EL (cell line): ENCODE measurements around the gene TYROBP.
"Not testable (repeated sequence)": the region's sequence is repeated elsewhere in the genome, so short reads cannot be mapped to it uniquely, and the experiment has no call there.

ENCODE experiments used
- DNase-seq: peaks from one replicate; pipeline ENCODE4 v3.0.0-alpha.2; 2016

Gene TYROBP

GRCh38 chr19:35898499-35898809 is 9.6 kb downstream of the TYROBP start:
- no peak for DNase-seq

DNA sequence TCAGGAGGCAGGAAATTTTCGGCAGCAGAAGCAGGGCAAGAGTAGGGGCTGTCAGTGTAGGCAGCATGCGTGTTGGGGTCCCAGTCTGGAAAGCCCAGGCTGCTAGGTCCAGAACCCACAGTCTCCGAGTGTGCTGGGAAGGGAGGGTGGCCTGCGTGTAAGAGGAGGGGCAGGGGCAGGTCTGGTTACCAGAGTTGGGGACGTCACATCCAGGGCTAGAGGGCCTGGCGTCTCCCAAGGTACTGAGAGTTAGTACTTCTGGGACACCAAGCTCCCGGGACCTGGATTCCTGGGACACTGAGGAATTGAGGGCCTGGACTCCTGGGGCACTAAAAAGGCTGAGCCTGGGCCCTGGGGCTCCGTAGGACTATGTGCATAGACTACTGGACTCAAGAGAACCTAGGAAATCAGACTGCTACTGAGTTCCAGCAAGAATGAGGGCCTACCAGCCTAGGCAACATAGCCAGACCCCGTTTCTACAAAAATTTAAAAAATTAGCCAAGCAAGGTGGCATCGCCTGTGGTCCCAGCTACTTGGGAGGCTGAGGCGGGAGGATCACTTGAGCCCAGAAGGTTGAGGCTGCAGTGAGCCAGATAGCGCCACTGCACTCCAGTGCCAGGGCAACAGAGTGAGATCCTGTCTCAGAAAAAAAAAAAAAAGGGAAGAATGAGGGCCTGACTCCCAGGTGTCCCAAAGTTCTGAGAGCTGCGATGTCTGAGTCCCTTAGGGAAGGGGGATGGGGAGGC is 10.2 kb downstream of the TYROBP start:
- DNase-seq: no peak

- no peak for DNase-seq
Observed at GRCh38 chr19:35896643-35897040, 11.5 kb downstream of the TYROBP start.

DNA sequence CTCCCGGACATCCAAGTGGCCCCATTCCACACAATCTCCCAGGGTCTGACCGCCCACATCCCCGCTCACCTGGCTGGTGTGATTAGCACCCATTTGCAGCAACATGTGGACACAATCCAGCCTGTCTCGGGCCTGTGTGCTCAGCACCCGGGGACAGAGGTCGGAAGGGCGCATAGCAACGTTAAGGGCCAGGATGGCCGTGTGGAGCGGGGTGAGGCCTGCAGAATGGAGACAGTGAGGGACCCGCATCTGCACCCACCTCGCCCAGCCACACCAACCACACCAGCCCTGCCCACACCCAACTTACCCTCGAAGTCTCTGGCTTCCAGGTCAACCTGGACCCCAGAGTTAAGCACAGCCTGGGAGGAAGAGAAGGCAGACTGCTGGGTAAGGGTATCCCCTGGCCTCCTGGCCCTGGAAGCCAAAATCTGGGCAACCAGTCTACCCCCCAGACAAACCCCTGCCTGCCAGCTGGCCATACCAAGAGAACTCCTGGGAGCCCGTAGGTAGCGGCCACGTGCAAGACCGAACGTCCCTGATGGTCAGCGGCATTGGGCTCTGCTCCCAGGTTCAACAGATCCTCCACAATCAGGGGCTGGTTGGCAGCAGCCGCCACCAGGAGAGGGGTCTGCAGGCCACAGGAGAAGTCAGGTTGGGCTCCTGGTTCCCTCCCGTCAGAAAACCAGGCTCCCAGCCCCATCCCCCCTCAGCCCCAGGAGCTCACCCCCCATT is 12.0 kb downstream of the TYROBP start:
- no peak for DNase-seq

DNA sequence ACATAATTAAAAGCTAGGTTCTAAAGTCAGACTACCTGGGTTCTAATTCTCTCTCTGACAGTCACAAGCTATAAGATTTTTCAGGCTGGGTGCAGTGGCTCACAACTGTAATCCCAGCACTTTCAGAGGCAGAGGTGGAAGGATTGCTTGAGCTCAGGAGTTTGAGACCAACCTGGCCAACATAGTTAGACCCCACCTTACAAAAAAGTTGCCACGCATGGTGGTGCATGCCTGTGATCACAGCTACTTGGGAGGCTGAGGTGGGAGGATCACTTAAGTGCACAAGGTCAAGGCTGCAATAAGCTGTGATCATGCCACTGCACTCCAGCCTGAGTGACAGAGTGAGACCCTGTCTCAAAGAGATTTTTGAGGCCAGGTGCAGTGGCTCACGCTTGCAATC is 13.8 kb downstream of the TYROBP start:
- no peak for DNase-seq

DNA sequence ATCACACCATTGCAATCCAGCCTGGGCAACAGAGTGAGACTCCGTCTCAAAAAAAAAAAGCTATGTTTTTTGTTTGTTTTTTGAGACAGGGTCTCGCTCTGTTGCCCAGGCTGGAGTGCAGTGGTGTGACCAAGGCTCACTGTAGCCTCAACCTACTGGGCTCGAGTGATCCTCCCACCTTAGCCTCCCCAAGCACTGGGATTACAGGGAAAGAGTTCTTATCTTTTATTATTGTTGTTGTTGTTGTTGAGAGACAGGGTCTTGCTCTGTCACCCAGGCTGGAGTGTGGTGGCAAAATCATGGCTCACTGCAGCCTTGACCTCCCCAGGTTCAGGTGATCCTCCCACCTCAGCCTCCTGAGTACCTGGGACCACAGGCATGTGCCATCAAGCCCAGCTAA is 16.3 kb downstream of the TYROBP start:
- DNase-seq: not testable (repeated sequence)

- DNase-seq: no peak
Observed at GRCh38 chr19:35890113-35890650, 17.9 kb downstream of the TYROBP start.

DNA sequence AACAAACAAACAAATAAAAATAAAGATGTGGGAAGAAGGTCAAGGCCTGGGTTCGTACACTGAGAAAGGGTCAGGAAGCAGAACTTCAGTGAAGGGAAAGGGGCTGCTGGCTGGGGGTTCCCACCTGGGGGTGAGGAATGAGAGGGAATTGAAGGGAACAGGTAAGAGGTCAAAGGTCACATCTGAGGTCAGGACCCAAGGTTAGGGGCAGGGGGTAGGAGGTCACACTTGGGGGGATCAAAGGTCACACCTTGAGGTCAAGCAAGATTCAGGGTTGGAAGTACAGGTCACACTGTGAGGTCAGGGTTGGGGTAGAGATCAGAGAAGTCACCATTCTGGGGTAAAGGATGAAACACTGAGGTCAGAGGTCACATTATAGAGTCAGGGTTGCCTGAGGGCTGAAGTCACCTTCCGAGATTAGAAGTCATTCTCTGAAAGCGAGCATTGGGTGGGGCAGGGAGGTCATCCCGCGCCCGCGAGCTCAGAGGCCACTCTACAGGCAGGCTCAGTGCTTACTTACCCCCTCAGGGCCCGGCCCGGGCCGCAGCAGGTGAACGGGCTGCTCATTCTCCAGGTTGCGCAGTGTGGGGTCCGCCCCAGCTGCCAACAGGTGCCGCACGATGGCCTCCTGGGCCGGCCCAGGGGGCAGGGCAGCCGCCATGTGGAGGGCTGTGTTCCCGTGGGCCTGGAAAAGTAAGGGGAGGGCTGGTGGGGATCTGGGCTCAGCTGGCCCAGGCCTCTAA is 18.6 kb downstream of the TYROBP start:
- no peak for DNase-seq

- no peak for DNase-seq
Observed at GRCh38 chr19:35888398-35888797, 19.7 kb downstream of the TYROBP start.

- DNase-seq: no peak
Observed at GRCh38 chr19:35887197-35887596, 20.9 kb downstream of the TYROBP start.

- no peak for DNase-seq
Observed at GRCh38 chr19:35885904-35886303, 22.2 kb downstream of the TYROBP start.

- DNase-seq: no peak
Observed at GRCh38 chr19:35885225-35885738, 22.8 kb downstream of the TYROBP start.

- DNase-seq: no peak
Observed at GRCh38 chr19:35883882-35884281, 24.2 kb downstream of the TYROBP start.

DNA sequence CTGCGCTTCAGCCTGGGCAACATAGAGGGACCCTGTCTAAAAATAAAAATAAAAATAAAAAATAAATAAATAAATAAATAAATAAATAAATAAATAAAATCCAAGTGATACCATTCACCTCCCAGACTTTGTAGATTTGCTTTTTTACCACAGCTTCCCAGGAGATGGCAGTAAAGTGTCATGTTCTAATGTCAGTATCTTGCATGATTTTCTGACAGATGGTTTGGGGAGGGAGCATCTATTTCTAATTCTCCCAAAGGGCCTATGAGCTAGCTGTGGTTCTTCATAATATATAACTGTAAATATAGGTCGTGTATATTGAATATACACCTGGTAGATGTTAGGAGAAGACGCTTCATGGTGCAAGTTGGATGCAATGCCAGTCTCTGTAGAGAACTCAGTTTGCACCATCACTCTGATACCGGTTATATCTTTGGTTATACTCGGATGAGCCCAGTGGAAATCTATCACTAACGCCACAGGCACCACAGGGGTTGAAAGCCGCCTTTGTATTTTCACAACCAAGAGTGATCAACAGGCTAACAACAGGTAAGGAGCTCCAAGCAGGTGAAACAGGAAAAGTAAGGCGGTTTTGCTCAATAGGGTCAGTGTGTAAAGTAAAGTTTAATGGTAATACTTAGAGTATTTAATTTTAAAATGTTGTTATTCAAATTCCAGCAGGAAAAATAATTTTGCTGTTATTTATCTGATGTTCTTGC is 25.8 kb downstream of the TYROBP start:
- peak; percentile 75 for DNase-seq

- peak; percentile 89 for DNase-seq
Observed at GRCh38 chr19:35879770-35880317, 28.3 kb downstream of the TYROBP start.

DNA sequence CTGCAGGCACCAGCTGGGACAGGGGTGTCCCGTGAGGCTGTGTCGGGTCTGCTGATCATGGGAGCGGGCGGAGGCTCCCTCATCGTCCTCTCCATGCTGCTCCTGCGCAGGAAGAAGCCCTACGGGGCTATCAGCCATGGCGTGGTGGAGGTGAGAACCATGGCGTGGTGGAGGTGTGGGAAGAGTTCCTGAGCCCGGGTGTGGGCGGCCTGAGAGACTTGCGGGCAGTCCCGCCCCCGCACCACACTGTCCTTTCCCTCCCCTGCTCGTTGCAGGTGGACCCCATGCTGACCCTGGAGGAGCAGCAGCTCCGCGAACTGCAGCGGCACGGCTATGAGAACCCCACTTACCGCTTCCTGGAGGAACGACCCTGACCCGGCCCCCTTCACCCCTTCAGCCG is 29.0 kb downstream of the TYROBP start:
- DNase-seq: no peak

GRCh38 chr19:35874392-35874930 is 33.6 kb downstream of the TYROBP start:
- no peak for DNase-seq

DNA sequence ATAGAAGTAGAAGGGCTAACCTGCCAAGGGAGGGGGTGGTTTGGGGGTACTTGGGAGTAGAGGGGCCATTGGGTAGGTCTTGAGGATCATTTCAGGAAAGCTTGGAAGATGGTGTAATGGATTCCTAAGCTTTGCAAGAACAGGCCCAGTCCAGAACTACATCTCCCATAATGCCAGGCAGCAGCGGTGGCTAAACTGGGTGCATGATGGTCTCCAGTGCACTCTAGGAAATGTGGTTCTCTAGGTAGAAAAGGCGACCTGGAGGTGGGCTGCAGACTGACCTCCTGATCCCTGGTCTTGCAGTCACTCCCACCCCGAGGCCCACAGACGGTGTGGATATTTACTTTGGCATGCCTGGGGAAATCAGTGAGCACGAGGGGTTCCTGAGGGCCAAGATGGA is 35.9 kb downstream of the TYROBP start:
- DNase-seq: no peak

GRCh38 chr19:35871611-35872010 is 36.5 kb downstream of the TYROBP start:
- DNase-seq: no peak

DNA sequence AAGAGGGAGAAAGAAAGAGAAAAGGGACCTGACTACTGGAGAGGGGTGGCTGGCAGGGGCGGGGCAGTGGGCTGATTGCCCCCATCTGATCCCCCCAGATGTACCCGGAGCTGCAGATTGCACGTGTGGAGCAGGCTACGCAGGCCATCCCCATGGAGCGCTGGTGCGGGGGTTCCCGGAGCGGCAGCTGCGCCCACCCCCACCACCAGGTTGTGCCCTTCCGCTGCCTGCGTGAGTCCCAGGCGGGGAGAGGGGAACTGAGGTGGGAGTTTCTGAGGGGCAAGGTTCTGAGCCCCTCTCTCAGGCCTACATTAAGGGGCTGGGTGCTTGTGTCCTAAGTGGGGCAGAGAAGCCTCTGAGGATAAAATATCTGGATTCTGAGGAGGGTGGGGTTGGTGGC is 37.3 kb downstream of the TYROBP start:
- DNase-seq: no peak

GRCh38 chr19:35870124-35870736 is 37.9 kb downstream of the TYROBP start:
- DNase-seq: not testable (repeated sequence)
